ENCODE measurements around the gene TSPAN9.
A peak's percentile ranks its signal among the peaks of the same experiment; 100 is the strongest.

TSPAN9 gene

GRCh38 chr12:3071107-3071506 is 6.1 kb upstream of the TSPAN9 start:
- no peak for TF ChIP-seq CTCF (IDR thresholded peaks at IDR 0.05)
- Histone ChIP-seq H3K79me2 (peaks cover 7% of the 10 kb centered on the region), H3K4me1 (peaks cover 55% of the 10 kb centered on the region), H3K27me3 (ENCODE audit: control insufficient read depth, insufficient read depth, low read length) (no peaks in the 10 kb centered on the region), H3K27ac (no peak overlapping the region), H3K4me2 (ENCODE audit: low read length) (no peak overlapping the region), H3K9ac (no peak overlapping the region), H2AFZ (no peak overlapping the region), H3K9me3 (ENCODE audit: control insufficient read depth, low read length) (no peaks in the 10 kb centered on the region), H3K4me3 (ENCODE audit: low read depth, low read length) (no peak overlapping the region), H3K36me3 (ENCODE audit: control insufficient read depth, insufficient read depth, low read length) (no peaks in the 10 kb centered on the region)

- H3K79me2 ChIP-seq, result peaks cover 7% of the 10 kb centered on the region
- H3K9ac ChIP-seq, result no peak overlapping the region
- no peak overlapping the region for H3K4me2 ChIP-seq (ENCODE audit: low read length)
- H3K27ac ChIP-seq, result no peak overlapping the region
- H3K4me1 ChIP-seq, result peaks cover 52% of the 10 kb centered on the region
- no peak for TF ChIP-seq CTCF (IDR thresholded peaks at IDR 0.05)
- no peaks in the 10 kb centered on the region for H3K9me3 ChIP-seq (ENCODE audit: control insufficient read depth, low read length)
- H3K36me3 ChIP-seq (ENCODE audit: control insufficient read depth, insufficient read depth, low read length), result no peaks in the 10 kb centered on the region
- no peaks in the 10 kb centered on the region for H3K27me3 ChIP-seq (ENCODE audit: control insufficient read depth, insufficient read depth, low read length)
- no peak overlapping the region for H2AFZ ChIP-seq
- H3K4me3 ChIP-seq (ENCODE audit: low read depth, low read length), result no peak overlapping the region
Observed at GRCh38 chr12:3071710-3072109, 5.5 kb upstream of the TSPAN9 start.

DNA sequence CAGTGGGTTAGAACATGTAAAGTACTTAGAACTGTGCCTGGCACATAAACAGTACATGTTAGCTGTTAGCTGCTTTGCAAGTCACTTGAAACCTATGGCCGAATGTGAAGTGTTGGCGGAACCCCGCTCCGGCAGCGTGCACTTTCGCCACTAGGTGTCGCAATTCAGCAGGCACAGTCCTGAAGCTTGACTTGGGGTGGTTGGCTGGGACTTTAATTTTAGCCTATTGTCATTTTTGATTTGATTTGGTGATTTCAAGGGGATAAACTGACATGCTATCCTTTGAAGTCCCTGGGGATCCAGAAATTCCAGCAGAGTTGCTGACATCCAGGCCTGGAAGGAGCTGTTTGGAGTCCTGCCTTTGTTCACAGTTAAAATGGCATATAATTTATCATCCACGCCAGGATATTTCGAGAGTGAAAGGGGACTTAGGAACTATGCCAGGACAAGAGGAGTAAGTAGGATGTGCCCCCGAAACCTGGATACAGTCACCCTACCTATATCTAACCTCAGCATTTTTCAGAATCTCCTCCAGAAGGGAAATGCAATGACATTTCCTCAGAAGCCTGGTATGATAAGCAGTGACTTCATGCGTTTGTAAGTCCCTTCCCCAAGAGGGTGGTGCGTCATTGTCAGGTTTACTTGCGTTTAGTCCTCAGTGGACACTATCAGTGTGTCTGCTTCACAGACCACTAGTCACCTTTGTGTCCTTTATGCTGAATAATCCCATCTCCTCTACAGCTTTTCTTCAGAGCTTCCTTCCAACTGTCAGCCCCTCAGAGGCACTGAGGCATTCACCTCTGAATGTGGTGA is 3.5 kb upstream of the TSPAN9 start:
- Histone ChIP-seq H2AFZ (peak overlapping the region; percentile 57), H3K36me3 (ENCODE audit: control insufficient read depth, insufficient read depth, low read length) (no peaks in the 10 kb centered on the region), H3K4me1 (peaks cover 39% of the 10 kb centered on the region), H3K4me3 (ENCODE audit: low read depth, low read length) (no peak overlapping the region), H3K79me2 (peaks cover 7% of the 10 kb centered on the region), H3K27me3 (ENCODE audit: control insufficient read depth, insufficient read depth, low read length) (no peaks in the 10 kb centered on the region), H3K9me3 (ENCODE audit: control insufficient read depth, low read length) (no peaks in the 10 kb centered on the region), H3K4me2 (ENCODE audit: low read length) (peak overlapping the region; percentile 38), H3K27ac (peak overlapping the region; percentile 2), H3K9ac (no peak overlapping the region)
- TF ChIP-seq CTCF (IDR thresholded peaks at IDR 0.05), result peak; percentile 100

DNA sequence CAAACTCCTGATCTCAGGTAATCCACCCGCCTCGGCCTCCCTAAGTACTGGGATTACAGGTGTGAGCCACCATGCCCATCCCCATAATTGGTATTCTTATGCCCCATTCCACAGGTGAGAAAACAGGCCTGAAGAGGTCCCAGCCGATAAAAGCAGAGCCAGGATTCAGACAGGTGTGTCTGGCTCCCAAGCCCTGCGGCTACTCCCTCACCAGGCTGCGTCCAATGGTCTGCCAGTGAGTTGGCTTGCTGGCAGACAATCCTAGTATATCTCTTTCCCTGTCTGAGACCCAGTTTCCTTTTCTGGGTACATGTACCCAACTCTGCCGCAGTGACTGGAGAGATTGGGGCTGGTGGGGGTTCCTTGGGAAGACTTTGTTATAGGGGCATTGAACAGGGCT is 1.9 kb upstream of the TSPAN9 start:
- no peaks in the 10 kb centered on the region for H3K27me3 ChIP-seq (ENCODE audit: control insufficient read depth, insufficient read depth, low read length)
- H3K4me2 ChIP-seq (ENCODE audit: low read length), result no peak overlapping the region
- H3K36me3 ChIP-seq (ENCODE audit: control insufficient read depth, insufficient read depth, low read length), result no peaks in the 10 kb centered on the region
- H3K9ac ChIP-seq, result no peak overlapping the region
- H3K4me3 ChIP-seq (ENCODE audit: low read depth, low read length), result no peak overlapping the region
- no peak overlapping the region for H3K27ac ChIP-seq
- peaks cover 10% of the 10 kb centered on the region for H3K79me2 ChIP-seq
- H3K4me1 ChIP-seq, result peaks cover 29% of the 10 kb centered on the region
- no peaks in the 10 kb centered on the region for H3K9me3 ChIP-seq (ENCODE audit: control insufficient read depth, low read length)
- no peak for TF ChIP-seq CTCF (IDR thresholded peaks at IDR 0.05)
- H2AFZ ChIP-seq, result no peak overlapping the region
